Esophagus squamous epithelium (tissue), 5 donors: Measurements from ENCODE around the gene GINS3. TPM values are rescaled to one million over a fixed set of nuclear protein-coding genes. Genes with fewer than 3 reads are reported as not detected.

Source experiments
- DNase-seq: peaks from one replicate; lab custom pipeline; 2025; lab: John Stamatoyannopoulos, UW
- H3K27ac ChIP-seq, 4 donors: fragments of 200-600 bp; sonication (generic); one replicate each; pipeline ENCODE4 v1.5.1; 2016 to 2019; ENCODE audit warnings: mild to moderate bottlenecking in 1 of 4
- H3K27me3 ChIP-seq, 4 donors: fragments of 200-600 bp; sonication (generic); 1 replicate in 3 of 4; 2 replicates in 1 of 4; pipeline versions ENCODE4 v1.5.1 to v1.6.0; 2017 to 2021; ENCODE audit warnings: antibody characterized with exemption in 1 of 4
- H3K36me3 ChIP-seq, 3 donors: fragments of 200-600 bp; sonication (generic); one replicate each; pipeline ENCODE4 v1.5.1; 2016 to 2019
- H3K4me1 ChIP-seq, 3 donors: fragments of 200-600 bp; sonication (generic); one replicate each; pipeline ENCODE4 v1.5.1; 2017 to 2019
- H3K4me3 ChIP-seq, 4 donors: fragments of 200-600 bp; sonication (generic); 1 replicate in 3 of 4; 2 replicates in 1 of 4; pipeline ENCODE4 v1.5.1; 2016 to 2019; ENCODE audit warnings: mild to moderate bottlenecking in 2 of 4, moderate library complexity in 1 of 4
- H3K9me3 ChIP-seq, 3 donors: fragments of 200-600 bp; sonication (generic); one replicate each; pipeline ENCODE4 v1.5.1; 2016 to 2019
- POLR2A ChIP-seq, 4 donors: fragments of 450-650 bp; IDR thresholded peaks; one replicate each; pipeline ENCODE4 v1.6.1; 2017; ENCODE audit warnings: antibody characterized with exemption in 4 of 4, mild to moderate bottlenecking in 4 of 4, moderate library complexity in 3 of 4
- WGBS, 2 donors: methylation state at CpG; one replicate each; pipeline ENCODE4 v1.1.5; 2018; 5-methylcytosine and 5-hydroxymethylcytosine counted together
- intact Hi-C: fragments of 100-400 bp; cut with DNase I; formaldehyde crosslinking; loops from one replicate; pipeline ENCODE4 v1.15.0; 2022
- total RNA-seq, 4 donors: library from RNA; depleted of rRNA; stranded (reverse); fragments of >200 nt; gene quantifications; one replicate each; pipeline ENCODE4 v1.1.0, GENCODE V29; 2016
- TF ChIP-seq, protein P1 (sequence below), 6 experiments: fragments of 450-650 bp in 4 of 6; fragments of 200-600 bp in 2 of 6; sonication (generic) in 2 of 6; IDR thresholded peaks; one replicate each; pipeline ENCODE4 v1.5.1; 2016 to 2019; ENCODE audit warnings: antibody characterized with exemption in 6 of 6, mild to moderate bottlenecking in 4 of 6, moderate library complexity in 4 of 6
- donor health status: DM: yes; HTN: yes; CAD: no.

The GINS3 gene
- total RNA-seq, 4 donors from 2014 or later, result 7.1 to 15.1 (median 10.8) TPM

DNA sequence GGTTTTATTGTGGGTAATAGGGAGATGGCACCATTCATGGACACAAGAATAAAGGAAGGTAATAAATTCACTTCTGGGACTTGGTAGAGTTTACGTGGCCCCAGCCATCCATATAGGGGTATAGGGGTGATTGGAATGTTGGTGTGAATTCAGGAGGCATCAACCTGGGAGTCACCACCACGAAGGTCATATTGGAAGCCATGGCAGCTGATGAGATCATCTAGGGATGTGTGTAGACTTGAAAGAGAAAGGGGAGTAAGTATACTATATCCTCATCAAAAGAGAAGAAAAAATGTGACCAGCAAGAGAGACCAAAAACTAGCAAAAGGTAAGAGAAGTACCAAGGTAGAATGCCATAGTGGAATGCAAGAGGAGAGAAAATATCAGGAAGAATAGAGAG is 26.6 kb upstream of the GINS3 start:
- Histone ChIP-seq H3K36me3 (no peaks in the 10 kb centered on the region), H3K4me3 (no peak overlapping the region), H3K9me3 (peaks cover 0 to 8% (median 5%) of the 10 kb centered on the region in 3 donors), H3K27me3 (peaks cover 0 to 13% (median 0%) of the 10 kb centered on the region in 4 donors), H3K4me1 (peaks cover 0 to 4% (median 0%) of the 10 kb centered on the region in 3 donors), H3K27ac (no peak overlapping the region)
- 57 to 61% methylated on average over 2 of the region's 2 CpGs for WGBS, 2 donors
- intact Hi-C loops, result no loop called here
- TF ChIP-seq POLR2A (IDR thresholded peaks at IDR 0.05), result no peak
- TF ChIP-seq, protein P1, sequence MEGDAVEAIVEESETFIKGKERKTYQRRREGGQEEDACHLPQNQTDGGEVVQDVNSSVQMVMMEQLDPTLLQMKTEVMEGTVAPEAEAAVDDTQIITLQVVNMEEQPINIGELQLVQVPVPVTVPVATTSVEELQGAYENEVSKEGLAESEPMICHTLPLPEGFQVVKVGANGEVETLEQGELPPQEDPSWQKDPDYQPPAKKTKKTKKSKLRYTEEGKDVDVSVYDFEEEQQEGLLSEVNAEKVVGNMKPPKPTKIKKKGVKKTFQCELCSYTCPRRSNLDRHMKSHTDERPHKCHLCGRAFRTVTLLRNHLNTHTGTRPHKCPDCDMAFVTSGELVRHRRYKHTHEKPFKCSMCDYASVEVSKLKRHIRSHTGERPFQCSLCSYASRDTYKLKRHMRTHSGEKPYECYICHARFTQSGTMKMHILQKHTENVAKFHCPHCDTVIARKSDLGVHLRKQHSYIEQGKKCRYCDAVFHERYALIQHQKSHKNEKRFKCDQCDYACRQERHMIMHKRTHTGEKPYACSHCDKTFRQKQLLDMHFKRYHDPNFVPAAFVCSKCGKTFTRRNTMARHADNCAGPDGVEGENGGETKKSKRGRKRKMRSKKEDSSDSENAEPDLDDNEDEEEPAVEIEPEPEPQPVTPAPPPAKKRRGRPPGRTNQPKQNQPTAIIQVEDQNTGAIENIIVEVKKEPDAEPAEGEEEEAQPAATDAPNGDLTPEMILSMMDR (IDR thresholded peaks at IDR 0.05), result no peak
- DNase-seq, result no peak

DNA sequence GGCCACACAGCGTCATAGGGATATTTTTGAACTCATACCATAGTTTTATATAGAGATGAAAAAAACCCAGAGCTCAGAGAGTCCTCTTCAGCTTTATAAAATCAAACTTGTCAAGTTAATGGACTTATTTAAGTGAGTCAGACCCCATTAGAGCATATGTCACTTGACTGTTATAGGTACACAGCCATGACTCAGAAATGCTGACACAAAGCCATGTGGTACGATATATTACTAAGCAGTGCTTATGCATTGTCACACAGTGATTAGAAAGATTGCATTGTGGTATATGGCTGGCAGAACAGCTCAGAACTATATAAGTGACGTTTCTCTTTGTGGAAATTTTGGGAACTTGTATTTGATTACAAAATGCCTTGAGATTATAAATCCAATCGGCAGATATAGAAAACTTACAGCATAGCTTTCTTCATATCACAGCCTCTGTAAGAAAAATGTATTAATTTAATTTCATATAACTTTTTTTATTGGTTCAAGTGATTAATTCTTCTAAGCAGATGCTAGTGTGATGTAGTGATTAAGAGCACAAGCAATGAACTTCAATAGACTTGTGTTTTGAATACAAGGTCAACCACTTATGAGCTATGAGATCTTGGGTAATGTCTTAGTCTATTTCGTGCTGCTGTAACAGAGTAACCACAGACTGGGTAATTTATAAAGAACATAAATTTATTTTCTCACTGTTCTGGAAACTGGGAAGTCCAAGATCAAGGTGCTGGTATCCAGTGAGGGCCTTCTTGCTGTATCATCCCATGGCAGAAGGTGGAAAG is 25.8 kb upstream of the GINS3 start:
- TF ChIP-seq POLR2A (IDR thresholded peaks at IDR 0.05), result no peak
- TF ChIP-seq, protein P1 (IDR thresholded peaks at IDR 0.05), result no peak
- Histone ChIP-seq H3K27ac (no peak overlapping the region), H3K27me3 (peaks cover 0 to 13% (median 0%) of the 10 kb centered on the region in 4 donors), H3K4me3 (no peak overlapping the region), H3K36me3 (no peaks in the 10 kb centered on the region), H3K4me1 (peaks cover 0 to 4% (median 0%) of the 10 kb centered on the region in 3 donors), H3K9me3 (peaks cover 0 to under 1% (median 0%) of the 10 kb centered on the region in 3 donors)
- intact Hi-C loops, result no loop called here
- 47 to 54% methylated on average over 5 of the region's 5 CpGs for WGBS, 2 donors
- no peak for DNase-seq

DNA sequence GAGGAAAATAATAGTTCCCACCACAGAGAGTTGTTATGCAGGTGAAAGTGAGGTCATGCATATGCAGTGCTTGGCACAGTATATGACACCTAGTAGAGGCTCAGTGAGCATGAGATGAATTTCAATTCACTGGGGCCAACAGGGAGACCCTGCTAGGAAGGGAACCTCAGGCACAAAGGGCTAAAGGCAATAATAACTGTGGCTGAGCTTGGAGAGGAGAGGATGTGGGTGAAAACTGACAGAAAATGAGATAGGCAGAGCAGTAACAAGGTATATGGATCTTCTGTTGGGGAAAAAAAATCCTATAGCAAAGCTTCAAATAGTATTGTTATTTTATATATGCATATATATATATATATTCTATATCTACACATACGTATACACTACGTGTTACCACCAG is 25.0 kb upstream of the GINS3 start:
- 88% methylated on average over 2 of the region's 2 CpGs for WGBS, 2 donors
- intact Hi-C loops, result no loop called here
- TF ChIP-seq, protein P1 (IDR thresholded peaks at IDR 0.05), result no peak
- no peak for TF ChIP-seq POLR2A (IDR thresholded peaks at IDR 0.05)
- no peak for DNase-seq
- H3K9me3 ChIP-seq, result no peaks in the 10 kb centered on the region
- H3K27me3 ChIP-seq, result peaks cover 0 to 13% (median 0%) of the 10 kb centered on the region in 4 donors
- peaks cover 0 to 4% (median 0%) of the 10 kb centered on the region in 3 donors for H3K4me1 ChIP-seq
- H3K4me3 ChIP-seq, result no peak overlapping the region
- H3K27ac ChIP-seq, result no peak overlapping the region
- no peaks in the 10 kb centered on the region for H3K36me3 ChIP-seq

GRCh38 chr16:58371841-58372240 is 20.4 kb upstream of the GINS3 start:
- Histone ChIP-seq H3K9me3 (no peaks in the 10 kb centered on the region), H3K27ac (no peak overlapping the region), H3K4me1 (no peaks in the 10 kb centered on the region), H3K27me3 (peaks cover 0 to 8% (median 0%) of the 10 kb centered on the region in 4 donors), H3K4me3 (no peak overlapping the region), H3K36me3 (no peaks in the 10 kb centered on the region)
- intact Hi-C loops, result no loop called here
- 91 to 100% methylated on average over 2 of the region's 2 CpGs for WGBS, 2 donors
- DNase-seq, result no peak
- TF ChIP-seq POLR2A (IDR thresholded peaks at IDR 0.05), result no peak
- TF ChIP-seq, protein P1 (IDR thresholded peaks at IDR 0.05), result no peak

- Histone ChIP-seq H3K27ac (no peak overlapping the region), H3K4me3 (no peak overlapping the region), H3K9me3 (no peaks in the 10 kb centered on the region), H3K27me3 (no peaks in the 10 kb centered on the region), H3K4me1 (no peaks in the 10 kb centered on the region), H3K36me3 (no peaks in the 10 kb centered on the region)
- no peak for DNase-seq
- intact Hi-C loops, result no loop called here
- TF ChIP-seq, protein P1 (IDR thresholded peaks at IDR 0.05), result no peak
- no peak for TF ChIP-seq POLR2A (IDR thresholded peaks at IDR 0.05)
Observed at GRCh38 chr16:58375386-58375785, 16.9 kb upstream of the GINS3 start.
